ENCODE data around the gene LTBP3. TPM values are rescaled to one million over a fixed set of nuclear protein-coding genes. Genes with fewer than 3 reads are reported as not detected.

LTBP3 gene
- total and polyA plus RNA-seq, 2 of the 13 experiments (the other 11 are each of a cell fraction or from before 2014, with no cell fraction given), result 12.2 to 68.1 TPM

- TF ChIP-seq GATA4 (IDR thresholded peaks at IDR 0.05; ENCODE audit: borderline replicate concordance, low read depth) (no peak), PLRG1 (conservative IDR thresholded peaks at IDR 0.05) (no peak), MYNN (CRISPR knock-in tag; IDR thresholded peaks at IDR 0.05; ENCODE audit: low read depth) (no peak), HOXA9 (CRISPR knock-in tag; IDR thresholded peaks at IDR 0.05; ENCODE audit: borderline replicate concordance) (peak; percentile 39; the same call in 1 of the 2 replicates), AKAP8 (CRISPR knock-in tag; IDR thresholded peaks at IDR 0.05) (peak; percentile 83), ZNF691 (CRISPR knock-in tag; IDR thresholded peaks at IDR 0.05; ENCODE audit: borderline replicate concordance, low read depth) (peak; percentile 66; the same call in 1 of the 2 replicates), HCFC1 (IDR thresholded peaks at IDR 0.05; ENCODE audit: low read depth, low read length) (no peak), ZNF383 (CRISPR knock-in tag; IDR thresholded peaks at IDR 0.05; ENCODE audit: borderline replicate concordance) (no peak), ZNF549 (CRISPR knock-in tag; IDR thresholded peaks at IDR 0.05) (no peak), USF2 (IDR thresholded peaks at IDR 0.05; ENCODE audit: low read depth, low read length) (no peak), USF2 (CRISPR knock-in tag; IDR thresholded peaks at IDR 0.05; ENCODE audit: borderline replicate concordance) (no peak), ZZZ3 (CRISPR knock-in tag; IDR thresholded peaks at IDR 0.05; ENCODE audit: borderline replicate concordance) (peak; percentile 86), NR2F1 (CRISPR knock-in tag; IDR thresholded peaks at IDR 0.05) (no peak; a peak in 1 of 4 replicates), ZKSCAN8 (CRISPR knock-in tag; IDR thresholded peaks at IDR 0.05; ENCODE audit: borderline replicate concordance) (peak; percentile 37; the same call in 1 of the 2 replicates), TERF1 (CRISPR knock-in tag; IDR thresholded peaks at IDR 0.05) (no peak), HNRNPUL1 (IDR thresholded peaks at IDR 0.05; ENCODE audit: low read depth, low read length) (peak; percentile 77), ZNF607 (CRISPR knock-in tag; IDR thresholded peaks at IDR 0.05; ENCODE audit: borderline replicate concordance) (peak; percentile 73), HMG20A (CRISPR knock-in tag; IDR thresholded peaks at IDR 0.05; ENCODE audit: borderline replicate concordance) (no peak; the same call in 1 of the 2 replicates), SKIL (CRISPR knock-in tag; IDR thresholded peaks at IDR 0.05; ENCODE audit: borderline replicate concordance) (peak; percentile 81; the same call in 1 of the 2 replicates), ZNF274 (CRISPR knock-in tag; IDR thresholded peaks at IDR 0.05) (peak; percentile 31; the same call in 1 of the 2 replicates), GPBP1L1 (CRISPR knock-in tag; IDR thresholded peaks at IDR 0.05) (no peak)
Measured at GRCh38 chr11:65497141-65498041, 60.8 kb downstream of the LTBP3 start (continued).
